ENCODE measurements around the gene CBLN3.

Gene CBLN3

GRCh38 chr14:24381363-24382063 is 48.0 kb downstream of the CBLN3 start:
- DNase-seq (ENCODE audit: low read depth): no peak

- DNase-seq (ENCODE audit: low read depth): no peak
Observed at GRCh38 chr14:24379907-24380730, 49.3 kb downstream of the CBLN3 start.

- DNase-seq (ENCODE audit: low read depth): no peak
Observed at GRCh38 chr14:24378981-24379906, 50.2 kb downstream of the CBLN3 start.

- DNase-seq (ENCODE audit: low read depth): no peak
Observed at GRCh38 chr14:24378327-24378726, 51.1 kb downstream of the CBLN3 start.

GRCh38 chr14:24377657-24378056 is 51.8 kb downstream of the CBLN3 start:
- no peak for DNase-seq (ENCODE audit: low read depth)

GRCh38 chr14:24377126-24377525 is 52.3 kb downstream of the CBLN3 start:
- DNase-seq (ENCODE audit: low read depth): no peak
